ENCODE data around the gene CHMP6.

CHMP6 gene

DNA sequence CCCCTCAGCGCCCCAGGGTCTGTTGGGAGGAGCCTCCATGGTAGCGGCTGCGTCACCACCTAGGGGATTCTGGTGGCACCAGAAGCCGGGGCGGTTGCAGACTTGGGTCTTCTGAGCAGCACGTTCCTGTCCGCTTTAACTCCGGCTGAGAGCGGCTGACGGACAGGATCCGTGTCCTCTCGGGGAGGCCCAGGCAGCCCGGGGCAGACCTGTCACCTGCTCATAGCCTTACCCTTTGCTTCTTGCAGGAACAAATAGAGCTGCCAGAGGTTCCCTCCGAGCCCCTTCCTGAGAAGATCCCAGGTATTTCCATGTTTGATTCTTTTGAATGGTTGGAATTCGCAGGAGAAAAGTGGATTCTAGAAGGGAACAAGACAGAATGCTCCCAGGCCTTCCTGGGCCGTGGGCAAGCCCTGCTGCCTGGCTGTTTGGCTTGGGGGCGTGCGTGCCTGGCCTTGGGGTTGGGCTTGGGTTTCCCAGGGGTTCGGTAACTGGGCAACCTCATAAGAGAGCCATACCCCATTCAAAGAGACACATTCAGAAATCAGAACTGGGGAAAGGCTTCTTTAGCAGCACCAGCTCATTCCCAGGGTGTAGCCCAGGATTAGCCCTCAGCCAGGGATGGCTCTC lies 6.6 kb downstream of the CHMP6 start:
- H3K36me3 ChIP-seq: peaks cover 65% of the 10 kb centered on the region
- no peak overlapping the region for H3K4me3 ChIP-seq (ENCODE audit: low read depth in 1 of 2, low read length in 1 of 2)
- TF ChIP-seq, protein P1, sequence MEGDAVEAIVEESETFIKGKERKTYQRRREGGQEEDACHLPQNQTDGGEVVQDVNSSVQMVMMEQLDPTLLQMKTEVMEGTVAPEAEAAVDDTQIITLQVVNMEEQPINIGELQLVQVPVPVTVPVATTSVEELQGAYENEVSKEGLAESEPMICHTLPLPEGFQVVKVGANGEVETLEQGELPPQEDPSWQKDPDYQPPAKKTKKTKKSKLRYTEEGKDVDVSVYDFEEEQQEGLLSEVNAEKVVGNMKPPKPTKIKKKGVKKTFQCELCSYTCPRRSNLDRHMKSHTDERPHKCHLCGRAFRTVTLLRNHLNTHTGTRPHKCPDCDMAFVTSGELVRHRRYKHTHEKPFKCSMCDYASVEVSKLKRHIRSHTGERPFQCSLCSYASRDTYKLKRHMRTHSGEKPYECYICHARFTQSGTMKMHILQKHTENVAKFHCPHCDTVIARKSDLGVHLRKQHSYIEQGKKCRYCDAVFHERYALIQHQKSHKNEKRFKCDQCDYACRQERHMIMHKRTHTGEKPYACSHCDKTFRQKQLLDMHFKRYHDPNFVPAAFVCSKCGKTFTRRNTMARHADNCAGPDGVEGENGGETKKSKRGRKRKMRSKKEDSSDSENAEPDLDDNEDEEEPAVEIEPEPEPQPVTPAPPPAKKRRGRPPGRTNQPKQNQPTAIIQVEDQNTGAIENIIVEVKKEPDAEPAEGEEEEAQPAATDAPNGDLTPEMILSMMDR (IDR thresholded peaks at IDR 0.05): no peak
- H3K27ac ChIP-seq: no peak overlapping the region
- no peaks in the 10 kb centered on the region for H3K9me3 ChIP-seq
- H3K27me3 ChIP-seq: peaks cover 25% of the 10 kb centered on the region
- peaks cover 3 to 6% of the 10 kb centered on the region in 2 experiments for H3K4me1 ChIP-seq (ENCODE audit: control insufficient read depth in 1 of 2, insufficient read depth in 1 of 2, low read depth in 1 of 2, low read length in 1 of 2)

DNA sequence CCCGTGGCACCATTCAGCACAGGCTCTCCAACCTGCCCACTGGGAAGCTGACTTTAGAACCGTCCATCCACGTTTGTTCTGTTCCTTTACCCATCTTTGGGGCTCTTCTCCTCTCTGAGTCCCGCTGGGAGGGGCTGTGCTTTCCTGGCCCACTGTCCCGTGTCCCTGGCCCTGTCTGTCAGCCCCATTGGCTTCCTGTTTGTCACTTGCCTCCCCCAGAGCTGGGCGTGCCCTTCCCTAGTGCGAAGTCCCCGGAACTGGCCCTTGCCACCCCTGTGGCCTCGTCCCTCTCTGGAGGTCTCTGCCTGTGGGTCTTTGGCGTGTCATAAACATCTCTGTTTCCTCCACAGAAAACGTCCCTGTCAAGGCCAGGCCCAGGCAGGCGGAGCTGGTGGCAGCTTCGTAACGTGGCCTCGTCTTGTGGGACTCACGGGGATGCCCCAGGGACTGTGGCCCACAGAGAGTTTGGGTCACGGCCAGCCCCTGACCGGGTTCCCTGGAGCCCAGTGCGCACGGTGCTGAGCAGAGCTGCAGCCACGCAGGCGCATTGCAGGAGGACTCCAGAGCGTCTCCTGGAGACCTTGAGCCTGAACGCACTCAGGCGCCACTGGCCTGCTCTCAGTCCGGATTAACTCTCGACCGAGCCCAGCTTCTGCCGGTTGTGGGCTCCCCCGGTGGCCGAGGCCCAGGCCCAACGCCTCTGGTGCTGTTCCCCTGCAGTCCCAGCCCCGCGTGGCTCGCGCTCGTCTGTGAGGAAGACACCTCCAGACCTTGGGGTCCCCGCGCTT lies 7.3 kb downstream of the CHMP6 start:
- H3K4me1 ChIP-seq (ENCODE audit: control insufficient read depth in 1 of 2, insufficient read depth in 1 of 2, low read depth in 1 of 2, low read length in 1 of 2): peaks cover 0 to 4% of the 10 kb centered on the region in 2 experiments
- no peak overlapping the region for H3K27ac ChIP-seq
- no peaks in the 10 kb centered on the region for H3K9me3 ChIP-seq
- TF ChIP-seq, protein P1 (IDR thresholded peaks at IDR 0.05): no peak
- H3K4me3 ChIP-seq (ENCODE audit: low read depth in 1 of 2, low read length in 1 of 2): no peak overlapping the region
- peaks cover 32% of the 10 kb centered on the region for H3K27me3 ChIP-seq
- peaks cover 65% of the 10 kb centered on the region for H3K36me3 ChIP-seq

DNA sequence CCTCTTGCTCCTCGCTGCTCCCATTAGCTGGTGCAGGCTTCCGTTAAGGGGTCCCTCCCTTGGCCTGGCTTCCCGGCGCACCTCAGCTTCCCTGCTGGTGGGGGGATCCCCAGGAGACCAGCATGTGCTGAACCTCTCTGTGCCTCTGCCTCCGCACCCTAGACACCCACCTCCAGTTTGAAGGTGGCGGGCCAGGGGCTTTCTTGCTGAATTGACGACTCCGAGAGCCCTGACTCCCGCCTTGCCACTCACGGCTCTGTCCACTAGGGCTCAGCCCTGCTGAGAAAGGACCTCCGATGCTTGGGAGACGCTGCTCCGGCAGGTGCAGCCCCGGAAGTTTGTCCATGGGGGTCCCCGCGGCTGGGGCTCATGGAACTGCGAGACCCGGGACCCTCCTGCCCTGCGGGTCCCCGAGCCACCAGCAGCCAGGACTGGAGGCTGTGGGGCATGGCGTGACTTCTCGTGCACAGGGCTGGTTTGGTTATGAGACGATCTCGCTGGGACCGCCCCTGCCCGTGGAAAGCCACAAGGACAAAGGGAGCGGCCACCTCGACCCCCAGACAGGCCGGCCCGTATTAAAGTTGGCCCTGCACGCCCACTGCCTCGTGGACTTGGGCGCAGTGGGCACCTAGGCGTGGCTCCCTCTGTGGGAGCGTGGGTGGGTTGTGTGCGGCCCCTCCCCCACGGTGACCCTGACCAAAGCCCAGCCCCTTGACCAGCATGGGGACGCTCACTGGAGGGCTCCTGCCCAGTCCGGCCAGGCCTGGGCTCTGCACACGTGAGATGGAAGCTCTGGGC lies 8.1 kb downstream of the CHMP6 start:
- H3K27ac ChIP-seq: no peak overlapping the region
- no peaks in the 10 kb centered on the region for H3K9me3 ChIP-seq
- H3K4me1 ChIP-seq (ENCODE audit: control insufficient read depth in 1 of 2, insufficient read depth in 1 of 2, low read depth in 1 of 2, low read length in 1 of 2): peaks cover 5 to 11% of the 10 kb centered on the region in 2 experiments
- H3K27me3 ChIP-seq: peaks cover 40% of the 10 kb centered on the region
- H3K36me3 ChIP-seq: peaks cover 65% of the 10 kb centered on the region
- TF ChIP-seq, protein P1 (IDR thresholded peaks at IDR 0.05): no peak
- H3K4me3 ChIP-seq (ENCODE audit: low read depth in 1 of 2, low read length in 1 of 2): no peak overlapping the region

DNA sequence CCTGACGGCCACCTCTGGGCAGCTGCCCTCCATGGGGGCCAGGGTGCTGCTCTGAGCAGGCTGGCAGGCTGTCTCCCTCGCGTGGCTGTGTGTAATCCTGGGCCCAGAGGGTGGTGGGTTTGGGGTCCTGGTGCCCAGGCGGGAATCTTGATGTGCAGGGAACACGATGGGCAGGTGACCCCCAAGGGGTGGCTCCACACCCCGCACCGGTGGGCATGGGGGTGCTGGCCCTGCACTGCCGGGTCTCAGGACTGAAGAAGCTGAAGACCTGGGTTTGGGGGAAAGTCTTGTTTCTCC lies 8.6 kb downstream of the CHMP6 start:
- Histone ChIP-seq H3K27me3 (peaks cover 45% of the 10 kb centered on the region), H3K4me3 (ENCODE audit: low read depth in 1 of 2, low read length in 1 of 2) (no peak overlapping the region), H3K27ac (no peak overlapping the region), H3K9me3 (no peaks in the 10 kb centered on the region), H3K4me1 (ENCODE audit: control insufficient read depth in 1 of 2, insufficient read depth in 1 of 2, low read depth in 1 of 2, low read length in 1 of 2) (peaks cover 6 to 11% of the 10 kb centered on the region in 2 experiments), H3K36me3 (peaks cover 59% of the 10 kb centered on the region)
- TF ChIP-seq, protein P1 (IDR thresholded peaks at IDR 0.05): no peak

DNA sequence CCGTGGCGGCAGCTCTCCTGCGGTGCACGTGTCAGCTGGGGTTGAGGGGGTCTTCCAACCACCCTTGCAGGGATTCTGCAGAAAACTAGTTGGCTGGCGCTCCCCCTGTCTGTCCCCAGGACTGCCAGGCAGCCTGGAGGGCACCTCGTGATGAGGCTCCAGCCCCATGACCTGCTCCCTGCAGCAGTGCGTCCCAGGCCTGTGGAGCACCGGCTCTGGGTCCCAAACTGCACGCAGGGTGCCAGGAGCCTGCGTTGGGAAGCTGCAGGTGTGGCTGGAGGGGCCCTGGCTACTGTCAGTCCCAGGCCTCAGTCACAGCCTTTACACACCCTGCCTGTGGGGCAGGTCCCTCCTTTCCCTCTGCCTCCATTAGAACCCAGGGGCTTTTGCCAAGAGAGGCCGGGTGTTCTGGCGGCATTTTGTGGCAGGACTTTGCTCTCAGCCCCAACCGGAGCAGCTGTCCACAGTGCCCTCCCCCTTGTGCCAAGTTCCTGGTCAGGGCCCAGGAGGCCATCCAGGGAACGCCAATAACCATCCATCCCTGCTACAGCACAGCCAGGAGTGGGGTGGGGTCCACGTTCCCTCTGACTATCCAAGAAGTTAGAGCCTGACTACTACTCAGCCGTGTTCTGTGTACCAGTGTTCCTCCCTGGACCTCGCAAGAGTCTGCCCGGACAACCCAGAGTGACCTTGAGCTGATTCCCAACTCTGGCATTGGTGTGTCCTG lies 9.2 kb downstream of the CHMP6 start:
- H3K27ac ChIP-seq: no peak overlapping the region
- peaks cover 54% of the 10 kb centered on the region for H3K36me3 ChIP-seq
- no peak overlapping the region for H3K4me3 ChIP-seq (ENCODE audit: low read depth in 1 of 2, low read length in 1 of 2)
- H3K9me3 ChIP-seq: no peaks in the 10 kb centered on the region
- TF ChIP-seq, protein P1 (IDR thresholded peaks at IDR 0.05): no peak
- peaks cover 6 to 11% of the 10 kb centered on the region in 2 experiments for H3K4me1 ChIP-seq (ENCODE audit: control insufficient read depth in 1 of 2, insufficient read depth in 1 of 2, low read depth in 1 of 2, low read length in 1 of 2)
- peaks cover 50% of the 10 kb centered on the region for H3K27me3 ChIP-seq

Measured in neutrophil (primary cell).